K562 (cell line): ENCODE results near the gene DAPP1. TPM values are rescaled to one million over a fixed set of nuclear protein-coding genes. Genes with fewer than 3 reads are reported as not detected.
A peak's percentile ranks its signal among the peaks of the same experiment; 100 is the strongest.

Experiments used
- CBX5 ChIP-seq: IDR thresholded peaks from 2 replicates; pipeline ENCODE4 v1.6.1; 2014; ENCODE audit warnings: low read depth, borderline replicate concordance
- ETV1 ChIP-seq: fragments of 450-650 bp; conservative IDR thresholded peaks from 2 replicates; pipeline ENCODE4 v1.6.1; 2016; ENCODE audit warnings: missing genetic modification characterization, control low read depth, low read depth, missing compliant biosample characterization
- HNRNPK ChIP-seq: fragments of 200-400 bp; formaldehyde crosslinking; IDR thresholded peaks from one replicate; pipeline ENCODE4 v1.6.1; 2018; ENCODE audit warnings: mild to moderate bottlenecking, low read depth, low read length; ENCODE audit not compliant: poor library complexity, severe bottlenecking
- KDM1A ChIP-seq, 2 experiments: fragments of 450-650 bp; IDR thresholded peaks; 2 replicates each; pipeline ENCODE4 v1.6.1; 2016; ENCODE audit warnings: mild to moderate bottlenecking in 2 of 2
- KLF1 ChIP-seq: fragments of 450-650 bp; IDR thresholded peaks from 2 replicates; pipeline ENCODE4 v1.6.1; 2016; ENCODE audit warnings: missing genetic modification characterization, missing compliant biosample characterization
- POLR2AphosphoS5 ChIP-seq: IDR thresholded peaks from 2 replicates; pipeline ENCODE4 v1.6.1; 2011; ENCODE audit warnings: mild to moderate bottlenecking, low read depth, low read length, moderate library complexity; ENCODE audit not compliant: control insufficient read depth, insufficient read depth
- SAFB2 ChIP-seq: fragments of 200-400 bp; formaldehyde crosslinking; IDR thresholded peaks from 2 replicates; pipeline ENCODE4 v1.6.1; 2018; ENCODE audit warnings: borderline replicate concordance, low read length, low read depth, moderate library complexity; ENCODE audit not compliant: severe bottlenecking
- SAP30 ChIP-seq: fragments of 200-600 bp; sonication (generic); IDR thresholded peaks from 2 replicates; pipeline ENCODE4 v1.6.1; 2012; ENCODE audit warnings: borderline replicate concordance, low read depth, mild to moderate bottlenecking, moderate library complexity, low read length, control low read depth, inconsistent platforms; ENCODE audit not compliant: insufficient read depth, poor library complexity, severe bottlenecking
- SUPT5H ChIP-seq: fragments of 450-650 bp; IDR thresholded peaks from 2 replicates; pipeline ENCODE4 v1.6.1; 2016
- TCF7 ChIP-seq: sonication (generic); IDR thresholded peaks from 2 replicates; pipeline ENCODE4 v1.6.1; 2016; ENCODE audit warnings: antibody characterized with exemption, borderline replicate concordance
- TEAD4 ChIP-seq, 2 experiments: sonication (generic) in 1 of 2; formaldehyde crosslinking in 1 of 2; IDR thresholded peaks; 2 replicates each; pipeline versions ENCODE4 v1.6.1 to v1.8.0; 2012 to 2022; ENCODE audit warnings: borderline replicate concordance in 1 of 2, inconsistent platforms in 1 of 2, low read length in 1 of 2, mild to moderate bottlenecking in 1 of 2, missing genetic modification reagents in 1 of 2
- ZKSCAN3 ChIP-seq: fragments of 250-450 bp; sonication (Bioruptor Pico); IDR thresholded peaks from 2 replicates; pipeline ENCODE4 v1.4.0; 2020
- ZKSCAN8 ChIP-seq: fragments of 200-800 bp; sonication (Bioruptor generic); IDR thresholded peaks from 2 replicates; pipeline ENCODE4 v1.6.1; 2016; ENCODE audit warnings: missing genetic modification characterization, missing compliant biosample characterization
- ZNF134 ChIP-seq: fragments of 250-450 bp; sonication (Bioruptor Pico); conservative IDR thresholded peaks from 2 replicates; pipeline ENCODE4 v1.4.0; 2020
- ZNF253 ChIP-seq: fragments of 250-450 bp; sonication (Bioruptor Pico); conservative IDR thresholded peaks from 2 replicates; pipeline ENCODE4 v1.6.1; 2021; ENCODE audit warnings: mild to moderate bottlenecking
- polyA plus RNA-seq, 8 experiments: library from polyadenylated mRNA; depleted of rRNA in 4 of 8; stranded (reverse) in 5 of 8; unstranded in 3 of 8; fragments of >200 nt; fragmentation: Nextera tagmentation in 2 of 8; fragmentation: Illumina TruSeq in 1 of 8; extraction: Ambion mirVana in 2 of 8; extraction: Trizol in 1 of 8; gene quantifications; 2 replicates each; pipeline versions ENCODE4 v1.2.1 to v1.2.3, GENCODE V29; 2011 to 2014; ENCODE audit warnings: inconsistent platforms in 1 of 8, missing spikeins in 1 of 8
- total RNA-seq, 7 experiments: library from RNA; depleted of rRNA in 6 of 7; stranded (reverse); fragments of >200 nt in 6 of 7; fragmentation: Illumina TruSeq in 2 of 7; extraction: Trizol in 2 of 7; gene quantifications; 2 replicates each; pipeline versions ENCODE4 v1.2.1 to v1.2.3, GENCODE V29; 2011 to 2021; ENCODE audit warnings: low replicate concordance in 1 of 7
- TF ChIP-seq, protein P1 (sequence below): sonication (generic); formaldehyde crosslinking; IDR thresholded peaks from 2 replicates; pipeline ENCODE4 v1.8.0; 2022; ENCODE audit warnings: mild to moderate bottlenecking, missing genetic modification reagents
- TF ChIP-seq, protein P2 (sequence below): IDR thresholded peaks from 2 replicates; pipeline ENCODE4 v1.6.1; 2011; ENCODE audit not compliant: insufficient read length; ENCODE audit errors: extremely low read depth
- TF ChIP-seq, protein P3 (sequence below): fragments of 450-650 bp; formaldehyde crosslinking; IDR thresholded peaks from 2 replicates; pipeline ENCODE4 v1.4.0; 2022; ENCODE audit warnings: missing genetic modification characterization

The DAPP1 gene
- total and polyA plus RNA-seq, 9 of the 15 experiments (the other 6 are each of a cell fraction or from before 2014, with no cell fraction given), result 1.9 to 7.2 (median 3.6) TPM

DNA sequence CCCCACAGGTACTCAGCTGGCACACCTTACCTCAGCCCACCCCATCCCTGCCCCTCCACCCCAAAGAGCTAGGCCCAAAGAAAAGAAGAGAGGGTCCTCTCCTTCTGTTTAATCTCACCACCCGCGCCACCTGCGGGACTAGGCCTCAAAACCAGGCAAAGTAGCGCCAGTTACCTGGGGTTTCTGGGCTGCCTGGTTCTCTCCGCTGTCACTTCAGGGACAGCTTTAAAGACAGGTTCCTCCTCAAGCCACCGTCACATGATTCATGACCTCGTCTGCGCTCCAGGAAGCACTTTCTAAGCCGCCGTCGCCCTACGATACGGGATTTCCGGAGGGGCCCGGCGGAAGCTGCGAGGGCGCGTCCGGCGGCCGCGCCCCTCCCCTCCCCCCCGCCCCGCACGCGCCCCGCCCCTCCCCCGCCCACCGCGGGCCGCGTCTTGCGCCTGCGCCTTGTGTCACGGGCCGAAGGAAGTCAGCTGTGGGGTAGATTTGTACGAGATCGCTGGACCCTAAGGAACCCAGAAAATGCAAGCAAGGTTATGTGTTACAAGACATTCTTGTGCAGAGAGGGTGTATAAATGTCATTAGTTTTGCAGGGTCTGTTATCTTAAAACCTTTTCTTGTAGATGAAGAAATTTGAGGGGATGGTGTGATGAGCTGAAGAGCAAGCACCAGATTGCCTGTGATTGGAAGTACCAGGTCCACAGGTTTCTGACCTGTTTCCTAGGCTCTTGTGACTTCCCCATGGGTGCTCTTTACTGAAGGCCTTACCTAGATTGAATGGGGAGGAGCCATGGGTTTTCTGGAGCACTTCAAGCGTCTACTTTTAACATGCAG is 77.8 kb downstream of the DAPP1 start, which contains the start of gene LAMTOR3 (continued):
- TF ChIP-seq ZKSCAN3 (CRISPR knock-in tag), result no peak
- TF ChIP-seq, protein P1, sequence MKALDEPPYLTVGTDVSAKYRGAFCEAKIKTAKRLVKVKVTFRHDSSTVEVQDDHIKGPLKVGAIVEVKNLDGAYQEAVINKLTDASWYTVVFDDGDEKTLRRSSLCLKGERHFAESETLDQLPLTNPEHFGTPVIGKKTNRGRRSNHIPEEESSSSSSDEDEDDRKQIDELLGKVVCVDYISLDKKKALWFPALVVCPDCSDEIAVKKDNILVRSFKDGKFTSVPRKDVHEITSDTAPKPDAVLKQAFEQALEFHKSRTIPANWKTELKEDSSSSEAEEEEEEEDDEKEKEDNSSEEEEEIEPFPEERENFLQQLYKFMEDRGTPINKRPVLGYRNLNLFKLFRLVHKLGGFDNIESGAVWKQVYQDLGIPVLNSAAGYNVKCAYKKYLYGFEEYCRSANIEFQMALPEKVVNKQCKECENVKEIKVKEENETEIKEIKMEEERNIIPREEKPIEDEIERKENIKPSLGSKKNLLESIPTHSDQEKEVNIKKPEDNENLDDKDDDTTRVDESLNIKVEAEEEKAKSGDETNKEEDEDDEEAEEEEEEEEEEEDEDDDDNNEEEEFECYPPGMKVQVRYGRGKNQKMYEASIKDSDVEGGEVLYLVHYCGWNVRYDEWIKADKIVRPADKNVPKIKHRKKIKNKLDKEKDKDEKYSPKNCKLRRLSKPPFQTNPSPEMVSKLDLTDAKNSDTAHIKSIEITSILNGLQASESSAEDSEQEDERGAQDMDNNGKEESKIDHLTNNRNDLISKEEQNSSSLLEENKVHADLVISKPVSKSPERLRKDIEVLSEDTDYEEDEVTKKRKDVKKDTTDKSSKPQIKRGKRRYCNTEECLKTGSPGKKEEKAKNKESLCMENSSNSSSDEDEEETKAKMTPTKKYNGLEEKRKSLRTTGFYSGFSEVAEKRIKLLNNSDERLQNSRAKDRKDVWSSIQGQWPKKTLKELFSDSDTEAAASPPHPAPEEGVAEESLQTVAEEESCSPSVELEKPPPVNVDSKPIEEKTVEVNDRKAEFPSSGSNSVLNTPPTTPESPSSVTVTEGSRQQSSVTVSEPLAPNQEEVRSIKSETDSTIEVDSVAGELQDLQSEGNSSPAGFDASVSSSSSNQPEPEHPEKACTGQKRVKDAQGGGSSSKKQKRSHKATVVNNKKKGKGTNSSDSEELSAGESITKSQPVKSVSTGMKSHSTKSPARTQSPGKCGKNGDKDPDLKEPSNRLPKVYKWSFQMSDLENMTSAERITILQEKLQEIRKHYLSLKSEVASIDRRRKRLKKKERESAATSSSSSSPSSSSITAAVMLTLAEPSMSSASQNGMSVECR (CRISPR knock-in tag), result peak; percentile 78
- no peak for TF ChIP-seq TCF7
- TF ChIP-seq KLF1, result no peak
- peak; percentile 61; the same call in 1 of the 2 replicates for TF ChIP-seq POLR2AphosphoS5
- peak; percentile 66 for TF ChIP-seq SAP30
- peak; percentile 66 for TF ChIP-seq SUPT5H
- TF ChIP-seq, protein P2, sequence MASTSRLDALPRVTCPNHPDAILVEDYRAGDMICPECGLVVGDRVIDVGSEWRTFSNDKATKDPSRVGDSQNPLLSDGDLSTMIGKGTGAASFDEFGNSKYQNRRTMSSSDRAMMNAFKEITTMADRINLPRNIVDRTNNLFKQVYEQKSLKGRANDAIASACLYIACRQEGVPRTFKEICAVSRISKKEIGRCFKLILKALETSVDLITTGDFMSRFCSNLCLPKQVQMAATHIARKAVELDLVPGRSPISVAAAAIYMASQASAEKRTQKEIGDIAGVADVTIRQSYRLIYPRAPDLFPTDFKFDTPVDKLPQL, result no peak
- no peak for TF ChIP-seq ZKSCAN8 (CRISPR knock-in tag)
- TF ChIP-seq HNRNPK, result no peak
- TF ChIP-seq SAFB2, result no peak
- no peak for TF ChIP-seq ZNF134 (CRISPR knock-in tag)
- TF ChIP-seq KDM1A (IDR thresholded peaks at IDR 0.05), result peak; percentile 30 to 37; a peak in 1 of 4 replicates
- TF ChIP-seq, protein P3, sequence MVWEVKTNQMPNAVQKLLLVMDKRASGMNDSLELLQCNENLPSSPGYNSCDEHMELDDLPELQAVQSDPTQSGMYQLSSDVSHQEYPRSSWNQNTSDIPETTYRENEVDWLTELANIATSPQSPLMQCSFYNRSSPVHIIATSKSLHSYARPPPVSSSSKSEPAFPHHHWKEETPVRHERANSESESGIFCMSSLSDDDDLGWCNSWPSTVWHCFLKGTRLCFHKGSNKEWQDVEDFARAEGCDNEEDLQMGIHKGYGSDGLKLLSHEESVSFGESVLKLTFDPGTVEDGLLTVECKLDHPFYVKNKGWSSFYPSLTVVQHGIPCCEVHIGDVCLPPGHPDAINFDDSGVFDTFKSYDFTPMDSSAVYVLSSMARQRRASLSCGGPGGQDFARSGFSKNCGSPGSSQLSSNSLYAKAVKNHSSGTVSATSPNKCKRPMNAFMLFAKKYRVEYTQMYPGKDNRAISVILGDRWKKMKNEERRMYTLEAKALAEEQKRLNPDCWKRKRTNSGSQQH (CRISPR knock-in tag), result no peak
- no peak for TF ChIP-seq TEAD4 (IDR thresholded peaks at IDR 0.05; ENCODE audit: low read length)
- TF ChIP-seq TEAD4 (CRISPR knock-in tag; IDR thresholded peaks at IDR 0.05; ENCODE audit: borderline replicate concordance), result no peak
- TF ChIP-seq ETV1 (tag), result no peak
- no peak for TF ChIP-seq CBX5
- TF ChIP-seq ZNF253, result no peak
